ENCODE measurements around the gene ARID2. TPM values are rescaled to one million over a fixed set of nuclear protein-coding genes. Genes with fewer than 3 reads are reported as not detected.

ARID2 gene
- total and polyA plus RNA-seq, 2 of the 4 experiments (the other 2 are of a cell fraction), result 5.4 to 28.1 TPM

DNA sequence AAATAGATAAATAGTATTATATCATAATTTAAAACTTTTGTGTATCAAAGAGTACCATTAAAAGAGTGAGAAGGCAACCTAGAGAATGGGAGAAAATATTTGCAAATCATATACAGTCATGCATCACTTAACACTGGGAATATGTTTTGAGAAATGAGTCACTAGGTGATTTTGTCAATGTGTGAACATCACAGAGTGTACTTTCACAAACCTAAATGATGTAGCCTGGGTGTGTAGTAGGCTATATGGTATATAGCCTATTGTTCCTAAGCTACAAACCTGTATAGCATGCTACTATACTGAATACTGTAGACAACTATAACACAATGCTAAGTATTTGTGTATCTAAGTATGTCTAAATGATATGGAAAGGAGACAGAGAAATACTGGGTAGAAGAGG lies 48.0 kb upstream of the ARID2 start:
- no peak overlapping the region for H3K4me3 ChIP-seq (ENCODE audit: insufficient read depth, low read depth, low read length)
- H4K8ac ChIP-seq (ENCODE audit: low read depth in 2 of 2, low read length in 2 of 2), result no peak overlapping the region
- intact Hi-C loops (cut with micrococcal nuclease) (no loop called here), in situ Hi-C loops (cut with MboI; ENCODE audit: low sequenced_read_pairs) (no loop called here), dilution Hi-C loops (cut with HindIII; ENCODE audit: low sequenced_read_pairs, unreplicated experiment) (no loop called here)
- H3K4ac ChIP-seq (ENCODE audit: low read depth, low read length), result no peak overlapping the region
- ChIA-PET CTCF (no interaction called here), POLR2A (ENCODE audit: unreplicated experiment) (no interaction called here)
- H2BK20ac ChIP-seq (ENCODE audit: low read depth, low read length), result no peak overlapping the region
- H3K4me1 ChIP-seq (ENCODE audit: control insufficient read depth, insufficient read depth, low read length), result no peaks in the 10 kb centered on the region
- no peaks in the 10 kb centered on the region for H3K9me3 ChIP-seq (ENCODE audit: control insufficient read depth, insufficient read depth, low read length)
- no TSS peak for BruUV-seq (replicated peaks)
- ATAC-seq (ENCODE audit: low read depth), result no peak
- H3K56ac ChIP-seq (ENCODE audit: extremely low read depth, insufficient read depth, low read length), result no peak overlapping the region
- no peak overlapping the region for H3K4me2 ChIP-seq (ENCODE audit: low read depth, low read length)
- no peak overlapping the region for H2BK120ac ChIP-seq (ENCODE audit: low read depth, low read length)
- TF ChIP-seq MXI1 (IDR thresholded peaks at IDR 0.05; ENCODE audit: borderline replicate concordance, low read depth, low read length), result no peak
- TF ChIP-seq, protein P1, sequence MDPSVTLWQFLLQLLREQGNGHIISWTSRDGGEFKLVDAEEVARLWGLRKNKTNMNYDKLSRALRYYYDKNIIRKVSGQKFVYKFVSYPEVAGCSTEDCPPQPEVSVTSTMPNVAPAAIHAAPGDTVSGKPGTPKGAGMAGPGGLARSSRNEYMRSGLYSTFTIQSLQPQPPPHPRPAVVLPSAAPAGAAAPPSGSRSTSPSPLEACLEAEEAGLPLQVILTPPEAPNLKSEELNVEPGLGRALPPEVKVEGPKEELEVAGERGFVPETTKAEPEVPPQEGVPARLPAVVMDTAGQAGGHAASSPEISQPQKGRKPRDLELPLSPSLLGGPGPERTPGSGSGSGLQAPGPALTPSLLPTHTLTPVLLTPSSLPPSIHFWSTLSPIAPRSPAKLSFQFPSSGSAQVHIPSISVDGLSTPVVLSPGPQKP (IDR thresholded peaks at IDR 0.05; ENCODE audit: borderline replicate concordance, low read depth, low read length), result no peak
- TF ChIP-seq CEBPB (IDR thresholded peaks at IDR 0.05; ENCODE audit: low read depth, low read length), result no peak
- no peak for TF ChIP-seq BHLHE40 (IDR thresholded peaks at IDR 0.05; ENCODE audit: low read depth, low read length)
- no peak for TF ChIP-seq RAD21 (IDR thresholded peaks at IDR 0.05; ENCODE audit: low read length)
- TF ChIP-seq RCOR1 (IDR thresholded peaks at IDR 0.05; ENCODE audit: insufficient replicate concordance, low read length), result no peak
- TF ChIP-seq MAFK (IDR thresholded peaks at IDR 0.05; ENCODE audit: low read depth, low read length), result no peak
- TF ChIP-seq RFX5 (IDR thresholded peaks at IDR 0.05; ENCODE audit: low read depth, low read length), result no peak
- TF ChIP-seq, protein P2, sequence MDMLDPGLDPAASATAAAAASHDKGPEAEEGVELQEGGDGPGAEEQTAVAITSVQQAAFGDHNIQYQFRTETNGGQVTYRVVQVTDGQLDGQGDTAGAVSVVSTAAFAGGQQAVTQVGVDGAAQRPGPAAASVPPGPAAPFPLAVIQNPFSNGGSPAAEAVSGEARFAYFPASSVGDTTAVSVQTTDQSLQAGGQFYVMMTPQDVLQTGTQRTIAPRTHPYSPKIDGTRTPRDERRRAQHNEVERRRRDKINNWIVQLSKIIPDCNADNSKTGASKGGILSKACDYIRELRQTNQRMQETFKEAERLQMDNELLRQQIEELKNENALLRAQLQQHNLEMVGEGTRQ (IDR thresholded peaks at IDR 0.05; ENCODE audit: low read depth, low read length), result no peak
- TF ChIP-seq CTCF (conservative IDR thresholded peaks at IDR 0.05; ENCODE audit: low read depth, low read length), result no peak
- TF ChIP-seq CHD1 (IDR thresholded peaks at IDR 0.05; ENCODE audit: low read depth, low read length), result no peak
- no peak for TF ChIP-seq SMC3 (IDR thresholded peaks at IDR 0.05; ENCODE audit: low read depth, low read length)
- TF ChIP-seq FOS (IDR thresholded peaks at IDR 0.05; ENCODE audit: low read depth, low read length), result no peak
- no peak for TF ChIP-seq NFE2L2 (IDR thresholded peaks at IDR 0.05; ENCODE audit: low read depth, low read length)
- H2BK5ac ChIP-seq (ENCODE audit: low read depth, low read length, poor library complexity, severe bottlenecking), result no peak overlapping the region
- no peaks in the 10 kb centered on the region for H3K36me3 ChIP-seq (ENCODE audit: control insufficient read depth, insufficient read depth, low read length)
- H3K9me1 ChIP-seq (ENCODE audit: insufficient read depth, low read length), result no peaks in the 10 kb centered on the region
- H3K18ac ChIP-seq (ENCODE audit: low read depth, low read length), result no peak overlapping the region
- no peak overlapping the region for H3K9ac ChIP-seq (ENCODE audit: low read depth, low read length)
- no peak overlapping the region for H4K91ac ChIP-seq (ENCODE audit: insufficient read depth, low read depth, low read length)
- H3K27ac ChIP-seq (ENCODE audit: insufficient read depth, low read length), result no peak overlapping the region
- no peak overlapping the region for H4K5ac ChIP-seq (ENCODE audit: low read depth, low read length)
- H3K27me3 ChIP-seq (ENCODE audit: control insufficient read depth, insufficient read depth, low read length), result peaks cover 6% of the 10 kb centered on the region
- DNase-seq, result peak; percentile 7
- H2AK9ac ChIP-seq (replicated peaks; ENCODE audit: low read depth, low read length, poor library complexity), result no peak overlapping the region
- H3K79me1 ChIP-seq (ENCODE audit: low read depth in 1 of 2, low read length in 2 of 2), result no peaks in the 10 kb centered on the region
- H2AK5ac ChIP-seq (ENCODE audit: low read depth, low read length), result no peak overlapping the region
- no peak overlapping the region for H2BK15ac ChIP-seq (ENCODE audit: low read depth, low read length)
- H3K14ac ChIP-seq (replicated peaks; ENCODE audit: low read depth, low read length), result no peak overlapping the region
- H3K23ac ChIP-seq (ENCODE audit: low read depth, low read length), result no peak overlapping the region
- no peak overlapping the region for H2AFZ ChIP-seq (replicated peaks; ENCODE audit: low read length, poor library complexity)
- no peaks in the 10 kb centered on the region for H4K20me1 ChIP-seq (ENCODE audit: insufficient read depth, low read length)
